Measurements from ENCODE around the gene PC.
"Not testable (repeated sequence)": the region's sequence is repeated elsewhere in the genome, so short reads cannot be mapped to it uniquely, and the experiment has no call there.

Gene PC

GRCh38 chr11:66966351-66966750 is 8.2 kb upstream of the PC start:
- TF ChIP-seq CTCF (IDR thresholded peaks at IDR 0.05; ENCODE audit: extremely low read depth, insufficient read depth, missing control alignments) = no peak
- no peak for DNase-seq (ENCODE audit: low spot score)
- in situ Hi-C loops (cut with MboI; ENCODE audit: low pct_unique_long_range_greater_than_20kb, low sequenced_read_pairs, unreplicated experiment) = no loop called here

- in situ Hi-C loops (cut with MboI; ENCODE audit: low pct_unique_long_range_greater_than_20kb, low sequenced_read_pairs, unreplicated experiment) = no loop called here
Observed at GRCh38 chr11:66964495-66964894, 6.3 kb upstream of the PC start.

GRCh38 chr11:66962801-66963200 is 4.6 kb upstream of the PC start:
- in situ Hi-C loops (cut with MboI; ENCODE audit: low pct_unique_long_range_greater_than_20kb, low sequenced_read_pairs, unreplicated experiment) = no loop called here
- TF ChIP-seq CTCF (IDR thresholded peaks at IDR 0.05; ENCODE audit: extremely low read depth, insufficient read depth, missing control alignments) = no peak
- DNase-seq (ENCODE audit: low spot score) = no peak

More at GRCh38 chr11:66964495-66964894, 6.3 kb upstream of the PC start:
- TF ChIP-seq CTCF (IDR thresholded peaks at IDR 0.05; ENCODE audit: extremely low read depth, insufficient read depth, missing control alignments) = no peak
- no peak for DNase-seq (ENCODE audit: low spot score)

DNA sequence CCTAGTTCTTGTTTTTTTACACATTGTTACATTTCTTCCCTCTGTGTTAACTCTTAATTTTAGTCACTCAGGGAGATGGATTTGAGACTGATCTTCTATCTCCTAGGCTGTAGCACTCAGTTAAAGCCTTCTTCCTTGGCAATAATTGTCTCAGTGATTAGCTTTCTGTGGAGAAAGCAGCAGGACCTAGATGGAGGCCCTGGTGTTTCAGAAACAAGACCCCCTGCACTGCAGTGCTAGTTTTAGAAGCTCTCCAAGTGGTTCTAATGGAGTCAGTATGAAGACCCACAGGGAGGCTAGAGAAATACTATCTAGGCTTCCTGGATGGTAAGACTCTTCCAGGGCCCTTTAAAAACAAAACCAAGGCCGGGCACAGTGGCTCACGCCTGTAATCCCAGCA is 4.1 kb upstream of the PC start:
- DNase-seq (ENCODE audit: low spot score) = no peak
- no peak for TF ChIP-seq CTCF (IDR thresholded peaks at IDR 0.05; ENCODE audit: extremely low read depth, insufficient read depth, missing control alignments)
- in situ Hi-C loops (cut with MboI; ENCODE audit: low pct_unique_long_range_greater_than_20kb, low sequenced_read_pairs, unreplicated experiment) = no loop called here

GRCh38 chr11:66961691-66962213 is 3.6 kb upstream of the PC start:
- in situ Hi-C loops (cut with MboI; ENCODE audit: low pct_unique_long_range_greater_than_20kb, low sequenced_read_pairs, unreplicated experiment); DNase-seq (ENCODE audit: low spot score): not testable (repeated sequence)

GRCh38 chr11:66958956-66959274 is 732 bp upstream of the PC start:
- no peak for TF ChIP-seq CTCF (IDR thresholded peaks at IDR 0.05; ENCODE audit: extremely low read depth, insufficient read depth, missing control alignments)
- in situ Hi-C loops (cut with MboI; ENCODE audit: low pct_unique_long_range_greater_than_20kb, low sequenced_read_pairs, unreplicated experiment) = no loop called here
- DNase-seq (ENCODE audit: low spot score) = no peak

GRCh38 chr11:66957971-66958231 is 282 bp downstream of the PC start:
- no peak for TF ChIP-seq CTCF (IDR thresholded peaks at IDR 0.05; ENCODE audit: extremely low read depth, insufficient read depth, missing control alignments)
- in situ Hi-C loops (cut with MboI; ENCODE audit: low pct_unique_long_range_greater_than_20kb, low sequenced_read_pairs, unreplicated experiment) = no loop called here
- DNase-seq (ENCODE audit: low spot score) = peak; percentile 81

Data from GM13977 (cell line).